OCI-LY7 (cell line): ENCODE results near the gene EPB41L2.

Experiments
- CTCF ChIP-seq: fragments of 200-600 bp; sonication (generic); conservative IDR thresholded peaks from 2 replicates; pipeline ENCODE4 v1.5.1; 2014; ENCODE audit warnings: mild to moderate bottlenecking, antibody characterized with exemption, low read length, moderate library complexity, mixed read lengths
- EZH2phosphoT487 ChIP-seq: fragments of 200-600 bp; sonication (generic); IDR thresholded peaks from 2 replicates; pipeline ENCODE4 v1.6.1; 2018; ENCODE audit warnings: low read depth, borderline replicate concordance, mild to moderate bottlenecking, mixed run types, antibody characterized with exemption, low read length, moderate library complexity, mixed read lengths

- no peak for TF ChIP-seq CTCF
- TF ChIP-seq EZH2phosphoT487: no peak
Measured at GRCh38 chr6:130849594-130849993, 213.5 kb downstream of the EPB41L2 start.
